ENCODE data around the gene RHBDD1. TPM values are rescaled to one million over a fixed set of nuclear protein-coding genes. Genes with fewer than 3 reads are reported as not detected.
A peak's percentile ranks its signal among the peaks of the same experiment; 100 is the strongest.

Gene RHBDD1
- total RNA-seq, 2 donors from 2014 or later = 35.5 to 57.1 TPM

- H3K4me3 Mint-ChIP-seq = peak overlapping the region; percentile 74
- no peaks in the 10 kb centered on the region for H3K27me3 Mint-ChIP-seq
- ATAC-seq (replicated peaks) = no peak
- H3K9me3 Mint-ChIP-seq = no peaks in the 10 kb centered on the region
- no peak overlapping the region for H3K27ac Mint-ChIP-seq
- peaks cover 12% of the 10 kb centered on the region for H3K4me1 Mint-ChIP-seq
- H3K36me3 Mint-ChIP-seq (ENCODE audit: low read depth) = no peaks in the 10 kb centered on the region
These were observed 39.0 kb upstream of the RHBDD1 start for GRCh38 chr2:226796840-226797288.

GRCh38 chr2:226797289-226797988 is 38.4 kb upstream of the RHBDD1 start:
- Mint-ChIP-seq H3K4me1 (peaks cover 7% of the 10 kb centered on the region), H3K4me3 (peak overlapping the region; percentile 74)

GRCh38 chr2:226797989-226798421 is 37.8 kb upstream of the RHBDD1 start:
- no peak overlapping the region for H3K27ac Mint-ChIP-seq
- H3K4me3 Mint-ChIP-seq = peak overlapping the region; percentile 74

More at GRCh38 chr2:226797289-226797988, 38.4 kb upstream of the RHBDD1 start:
- no peaks in the 10 kb centered on the region for H3K27me3 Mint-ChIP-seq
- no peak for ATAC-seq (replicated peaks)
- H3K36me3 Mint-ChIP-seq (ENCODE audit: low read depth) = no peaks in the 10 kb centered on the region
- H3K27ac Mint-ChIP-seq = no peak overlapping the region
- no peaks in the 10 kb centered on the region for H3K9me3 Mint-ChIP-seq

GRCh38 chr2:226798422-226799210 is 37.2 kb upstream of the RHBDD1 start:
- peaks cover 6% of the 10 kb centered on the region for H3K4me1 Mint-ChIP-seq
- H3K4me3 Mint-ChIP-seq = peak overlapping the region; percentile 74
- H3K27ac Mint-ChIP-seq = no peak overlapping the region
- peak; percentile 33 for ATAC-seq (replicated peaks)
- H3K9me3 Mint-ChIP-seq = no peaks in the 10 kb centered on the region
- peaks cover 3% of the 10 kb centered on the region for H3K27me3 Mint-ChIP-seq
- H3K36me3 Mint-ChIP-seq (ENCODE audit: low read depth) = no peaks in the 10 kb centered on the region

More at GRCh38 chr2:226797989-226798421, 37.8 kb upstream of the RHBDD1 start:
- H3K36me3 Mint-ChIP-seq (ENCODE audit: low read depth) = no peaks in the 10 kb centered on the region
- no peaks in the 10 kb centered on the region for H3K9me3 Mint-ChIP-seq
- peaks cover 6% of the 10 kb centered on the region for H3K4me1 Mint-ChIP-seq
- no peak for ATAC-seq (replicated peaks)
- H3K27me3 Mint-ChIP-seq = no peaks in the 10 kb centered on the region

GRCh38 chr2:226799211-226799975 is 36.5 kb upstream of the RHBDD1 start, which contains the start of gene IRS1:
Gene IRS1, minus strand, starts transcription at chr2:226799820. Its CDS starts 1,082 bp downstream, at chr2:226798738.
- Mint-ChIP-seq H3K27me3 (peaks cover 4% of the 10 kb centered on the region), H3K4me3 (peak within 1 kb of the TSS; percentile 74), H3K36me3 (ENCODE audit: low read depth) (no peaks in the 10 kb centered on the region), H3K27ac (no peak within 1 kb of the TSS), H3K4me1 (peaks cover 6% of the 10 kb centered on the region), H3K9me3 (no peaks in the 10 kb centered on the region)
- peak; percentile 56 for ATAC-seq (replicated peaks)

- no peaks in the 10 kb centered on the region for H3K36me3 Mint-ChIP-seq (ENCODE audit: low read depth)
- no peak for ATAC-seq (replicated peaks)
- H3K9me3 Mint-ChIP-seq = no peaks in the 10 kb centered on the region
These were observed 35.6 kb upstream of the RHBDD1 start for GRCh38 chr2:226799976-226800940.

GRCh38 chr2:226800941-226801784 is 34.7 kb upstream of the RHBDD1 start:
- Mint-ChIP-seq H3K27ac (no peak overlapping the region), H3K9me3 (no peaks in the 10 kb centered on the region), H3K4me3 (peak overlapping the region; percentile 74), H3K27me3 (peaks cover 7% of the 10 kb centered on the region), H3K36me3 (ENCODE audit: low read depth) (no peaks in the 10 kb centered on the region), H3K4me1 (peaks cover 6% of the 10 kb centered on the region)
- peak; percentile 82 for ATAC-seq (replicated peaks)

More at GRCh38 chr2:226799976-226800940, 35.6 kb upstream of the RHBDD1 start:
- H3K27me3 Mint-ChIP-seq = peaks cover 7% of the 10 kb centered on the region
- peaks cover 6% of the 10 kb centered on the region for H3K4me1 Mint-ChIP-seq
- H3K4me3 Mint-ChIP-seq = peak overlapping the region; percentile 74
- no peak overlapping the region for H3K27ac Mint-ChIP-seq

GRCh38 chr2:226802573-226802972 is 33.3 kb upstream of the RHBDD1 start:
- Mint-ChIP-seq H3K4me3 (no peak overlapping the region), H3K9me3 (no peaks in the 10 kb centered on the region), H3K4me1 (peaks cover 6% of the 10 kb centered on the region), H3K27ac (no peak overlapping the region), H3K36me3 (ENCODE audit: low read depth) (no peaks in the 10 kb centered on the region), H3K27me3 (peaks cover 15% of the 10 kb centered on the region)
- no peak for ATAC-seq (replicated peaks)

GRCh38 chr2:226803410-226803809 is 32.4 kb upstream of the RHBDD1 start:
- H3K4me1 Mint-ChIP-seq = peaks cover 6% of the 10 kb centered on the region
- peaks cover 21% of the 10 kb centered on the region for H3K27me3 Mint-ChIP-seq
- no peak overlapping the region for H3K4me3 Mint-ChIP-seq
- ATAC-seq (replicated peaks) = no peak
- H3K27ac Mint-ChIP-seq = no peak overlapping the region
- H3K36me3 Mint-ChIP-seq (ENCODE audit: low read depth) = no peaks in the 10 kb centered on the region
- H3K9me3 Mint-ChIP-seq = no peaks in the 10 kb centered on the region

- Mint-ChIP-seq H3K27me3 (peaks cover 35% of the 10 kb centered on the region), H3K36me3 (ENCODE audit: low read depth) (no peaks in the 10 kb centered on the region), H3K9me3 (no peaks in the 10 kb centered on the region), H3K27ac (no peak overlapping the region), H3K4me1 (no peaks in the 10 kb centered on the region), H3K4me3 (no peak overlapping the region)
- no peak for ATAC-seq (replicated peaks)
These were observed 22.6 kb upstream of the RHBDD1 start for GRCh38 chr2:226813148-226813701.

- H3K4me1 Mint-ChIP-seq = no peaks in the 10 kb centered on the region
- ATAC-seq (replicated peaks) = no peak
- peaks cover 15% of the 10 kb centered on the region for H3K27me3 Mint-ChIP-seq
- H3K36me3 Mint-ChIP-seq (ENCODE audit: low read depth) = no peaks in the 10 kb centered on the region
- H3K9me3 Mint-ChIP-seq = no peaks in the 10 kb centered on the region
- no peak overlapping the region for H3K27ac Mint-ChIP-seq
- no peak overlapping the region for H3K4me3 Mint-ChIP-seq
These were observed 16.9 kb upstream of the RHBDD1 start for GRCh38 chr2:226818930-226819329.

- ATAC-seq (replicated peaks) = no peak
- no peaks in the 10 kb centered on the region for H3K27me3 Mint-ChIP-seq
- H3K9me3 Mint-ChIP-seq = no peaks in the 10 kb centered on the region
- H3K27ac Mint-ChIP-seq = no peak overlapping the region
- no peaks in the 10 kb centered on the region for H3K36me3 Mint-ChIP-seq (ENCODE audit: low read depth)
- no peaks in the 10 kb centered on the region for H3K4me1 Mint-ChIP-seq
- H3K4me3 Mint-ChIP-seq = no peak overlapping the region
These were observed 10.8 kb upstream of the RHBDD1 start for GRCh38 chr2:226825056-226825455.
